DMS153 (cell line): ENCODE measurements around the gene FGD6.
"Not testable (repeated sequence)": the region's sequence is repeated elsewhere in the genome, so short reads cannot be mapped to it uniquely, and the experiment has no call there.

Experiments used
- DNase-seq: peaks from one replicate; lab custom pipeline; 2025; lab: John Stamatoyannopoulos, UW

The FGD6 gene

GRCh38 chr12:95178136-95178535 is 39.1 kb downstream of the FGD6 start:
- DNase-seq = no peak

- no peak for DNase-seq
Measured at GRCh38 chr12:95177201-95177768, 40.0 kb downstream of the FGD6 start.

GRCh38 chr12:95173392-95174251 is 43.6 kb downstream of the FGD6 start:
- DNase-seq = no peak

GRCh38 chr12:95169368-95169767 is 47.9 kb downstream of the FGD6 start:
- no peak for DNase-seq

- no peak for DNase-seq
Measured at GRCh38 chr12:95168746-95169145, 48.5 kb downstream of the FGD6 start.

- DNase-seq = no peak
Measured at GRCh38 chr12:95164656-95165055, 52.6 kb downstream of the FGD6 start.

- DNase-seq = no peak
Measured at GRCh38 chr12:95158919-95159318, 58.3 kb downstream of the FGD6 start.

- DNase-seq = no peak
Measured at GRCh38 chr12:95151821-95152220, 65.4 kb downstream of the FGD6 start.

- DNase-seq = no peak
Measured at GRCh38 chr12:95151406-95151805, 65.9 kb downstream of the FGD6 start.

- no peak for DNase-seq
Measured at GRCh38 chr12:95150501-95150900, 66.8 kb downstream of the FGD6 start.

- no peak for DNase-seq
Measured at GRCh38 chr12:95147866-95148265, 69.4 kb downstream of the FGD6 start.

GRCh38 chr12:95146769-95147168 is 70.5 kb downstream of the FGD6 start:
- no peak for DNase-seq

- no peak for DNase-seq
Measured at GRCh38 chr12:95143621-95144205, 73.6 kb downstream of the FGD6 start.

GRCh38 chr12:95142431-95143151 is 74.7 kb downstream of the FGD6 start:
- no peak for DNase-seq

- DNase-seq = no peak
Measured at GRCh38 chr12:95141310-95141709, 76.0 kb downstream of the FGD6 start.

GRCh38 chr12:95138031-95138430 is 79.2 kb downstream of the FGD6 start:
- DNase-seq = not testable (repeated sequence)

GRCh38 chr12:95136598-95136997 is 80.7 kb downstream of the FGD6 start:
- no peak for DNase-seq

GRCh38 chr12:95134085-95134484 is 83.2 kb downstream of the FGD6 start:
- DNase-seq = no peak

GRCh38 chr12:95131589-95132340 is 85.5 kb downstream of the FGD6 start:
- DNase-seq = no peak

- no peak for DNase-seq
Measured at GRCh38 chr12:95130096-95130495, 87.2 kb downstream of the FGD6 start.

- DNase-seq = no peak
Measured at GRCh38 chr12:95129115-95129514, 88.2 kb downstream of the FGD6 start.

GRCh38 chr12:95126736-95127135 is 90.5 kb downstream of the FGD6 start:
- DNase-seq = no peak
